ENCODE data around the gene MAP1A. TPM values are rescaled to one million over a fixed set of nuclear protein-coding genes. Genes with fewer than 3 reads are reported as not detected.

MAP1A gene
- total RNA-seq, 1 experiment from 2014 or later, result 0.05 TPM

GRCh38 chr15:43534897-43535296, 17.5 kb downstream of the MAP1A start:
- no peaks in the 10 kb centered on the region for H3K27me3 Mint-ChIP-seq (ENCODE audit: unreplicated experiment)

GRCh38 chr15:43538091-43538490, 20.7 kb downstream of the MAP1A start:
- Mint-ChIP-seq H3K27ac (ENCODE audit: unreplicated experiment) (no peak overlapping the region), H3K9me3 (ENCODE audit: low read depth, unreplicated experiment) (no peaks in the 10 kb centered on the region), H3K27me3 (ENCODE audit: unreplicated experiment) (no peaks in the 10 kb centered on the region), H3K4me1 (ENCODE audit: low read depth, unreplicated experiment) (no peaks in the 10 kb centered on the region), H3K36me3 (ENCODE audit: insufficient read depth, unreplicated experiment) (no peaks in the 10 kb centered on the region), H3K4me3 (ENCODE audit: low read depth, unreplicated experiment) (no peak overlapping the region)
- intact Hi-C loops (cut with micrococcal nuclease; ENCODE audit: unreplicated experiment), result no loop called here
- CTCF ChIA-PET, result interaction anchor here (0.7 kb wide), 1 partner anchor 11 kb away, joined by 4 read pairs; no protein-coding TSS in a partner anchor
- BruUV-seq (replicated peaks), result no TSS peak
- no peak for TF ChIP-seq CTCF (IDR thresholded peaks at IDR 0.05; ENCODE audit: unreplicated experiment)
- DNase-seq, result no peak

More at GRCh38 chr15:43534897-43535296, 17.5 kb downstream of the MAP1A start:
- Mint-ChIP-seq H3K4me1 (ENCODE audit: low read depth, unreplicated experiment) (no peaks in the 10 kb centered on the region), H3K9me3 (ENCODE audit: low read depth, unreplicated experiment) (no peaks in the 10 kb centered on the region), H3K27ac (ENCODE audit: unreplicated experiment) (no peak overlapping the region), H3K4me3 (ENCODE audit: low read depth, unreplicated experiment) (no peak overlapping the region), H3K36me3 (ENCODE audit: insufficient read depth, unreplicated experiment) (no peaks in the 10 kb centered on the region)
- no peak for DNase-seq
- BruUV-seq (replicated peaks), result no TSS peak
- TF ChIP-seq CTCF (IDR thresholded peaks at IDR 0.05; ENCODE audit: unreplicated experiment), result no peak
- CTCF ChIA-PET, result no interaction called here
- intact Hi-C loops (cut with micrococcal nuclease; ENCODE audit: unreplicated experiment), result no loop called here

- Mint-ChIP-seq H3K27ac (ENCODE audit: unreplicated experiment) (no peak overlapping the region), H3K4me1 (ENCODE audit: low read depth, unreplicated experiment) (no peaks in the 10 kb centered on the region), H3K36me3 (ENCODE audit: insufficient read depth, unreplicated experiment) (no peaks in the 10 kb centered on the region), H3K4me3 (ENCODE audit: low read depth, unreplicated experiment) (no peak overlapping the region), H3K9me3 (ENCODE audit: low read depth, unreplicated experiment) (no peaks in the 10 kb centered on the region), H3K27me3 (ENCODE audit: unreplicated experiment) (no peaks in the 10 kb centered on the region)
- intact Hi-C loops (cut with micrococcal nuclease; ENCODE audit: unreplicated experiment), result no loop called here
- CTCF ChIA-PET, result no interaction called here
- no peak for DNase-seq
- TF ChIP-seq CTCF (IDR thresholded peaks at IDR 0.05; ENCODE audit: unreplicated experiment), result no peak
- BruUV-seq (replicated peaks), result no TSS peak
These were observed 24.4 kb downstream of the MAP1A start for GRCh38 chr15:43541785-43542184.

GRCh38 chr15:43544266-43544665, 26.9 kb downstream of the MAP1A start:
- no peaks in the 10 kb centered on the region for H3K4me1 Mint-ChIP-seq (ENCODE audit: low read depth, unreplicated experiment)
- no peak overlapping the region for H3K4me3 Mint-ChIP-seq (ENCODE audit: low read depth, unreplicated experiment)
- no peaks in the 10 kb centered on the region for H3K27me3 Mint-ChIP-seq (ENCODE audit: unreplicated experiment)
- no peak overlapping the region for H3K27ac Mint-ChIP-seq (ENCODE audit: unreplicated experiment)
- no TSS peak for BruUV-seq (replicated peaks)
- intact Hi-C loops (cut with micrococcal nuclease; ENCODE audit: unreplicated experiment), result no loop called here
- H3K36me3 Mint-ChIP-seq (ENCODE audit: insufficient read depth, unreplicated experiment), result no peaks in the 10 kb centered on the region
- CTCF ChIA-PET, result no interaction called here
- no peaks in the 10 kb centered on the region for H3K9me3 Mint-ChIP-seq (ENCODE audit: low read depth, unreplicated experiment)
- TF ChIP-seq CTCF (IDR thresholded peaks at IDR 0.05; ENCODE audit: unreplicated experiment), result no peak
- DNase-seq, result no peak
